ENCODE measurements around the gene VCAM1.

DNA sequence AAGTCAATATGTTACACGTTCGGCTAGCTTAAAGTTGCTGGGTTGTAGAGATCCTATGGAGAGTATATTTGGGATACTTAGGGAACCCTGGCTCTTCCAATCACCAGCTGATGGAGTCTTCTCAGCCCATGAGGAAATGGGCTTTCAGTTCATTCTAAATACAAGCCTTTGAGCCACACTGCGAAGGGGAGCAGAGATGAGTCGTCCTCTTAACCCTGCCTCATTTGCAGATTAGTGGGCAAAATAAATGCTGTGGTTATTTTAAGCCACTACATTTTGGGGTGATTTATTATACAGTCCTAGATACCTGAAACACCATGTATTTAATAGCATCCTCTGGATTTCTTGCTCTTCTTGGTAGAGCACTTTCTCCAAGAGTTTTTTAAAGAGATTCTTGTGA lies 19.0 kb upstream of the VCAM1 start:
- TF ChIP-seq, protein P1, sequence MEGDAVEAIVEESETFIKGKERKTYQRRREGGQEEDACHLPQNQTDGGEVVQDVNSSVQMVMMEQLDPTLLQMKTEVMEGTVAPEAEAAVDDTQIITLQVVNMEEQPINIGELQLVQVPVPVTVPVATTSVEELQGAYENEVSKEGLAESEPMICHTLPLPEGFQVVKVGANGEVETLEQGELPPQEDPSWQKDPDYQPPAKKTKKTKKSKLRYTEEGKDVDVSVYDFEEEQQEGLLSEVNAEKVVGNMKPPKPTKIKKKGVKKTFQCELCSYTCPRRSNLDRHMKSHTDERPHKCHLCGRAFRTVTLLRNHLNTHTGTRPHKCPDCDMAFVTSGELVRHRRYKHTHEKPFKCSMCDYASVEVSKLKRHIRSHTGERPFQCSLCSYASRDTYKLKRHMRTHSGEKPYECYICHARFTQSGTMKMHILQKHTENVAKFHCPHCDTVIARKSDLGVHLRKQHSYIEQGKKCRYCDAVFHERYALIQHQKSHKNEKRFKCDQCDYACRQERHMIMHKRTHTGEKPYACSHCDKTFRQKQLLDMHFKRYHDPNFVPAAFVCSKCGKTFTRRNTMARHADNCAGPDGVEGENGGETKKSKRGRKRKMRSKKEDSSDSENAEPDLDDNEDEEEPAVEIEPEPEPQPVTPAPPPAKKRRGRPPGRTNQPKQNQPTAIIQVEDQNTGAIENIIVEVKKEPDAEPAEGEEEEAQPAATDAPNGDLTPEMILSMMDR (IDR thresholded peaks at IDR 0.05; ENCODE audit: insufficient read depth, low read length, poor library complexity, severe bottlenecking), result no peak
- no peak for TF ChIP-seq EZH2phosphoT487 (conservative IDR thresholded peaks at IDR 0.05; ENCODE audit: low read length)

Data from SU-DHL-6 (cell line).